SK-N-DZ (cell line): ENCODE measurements around the gene EIF4A2.
"Not testable (repeated sequence)": the region's sequence is repeated elsewhere in the genome, so short reads cannot be mapped to it uniquely, and the experiment has no call there.

Experiments used
- DNase-seq: peaks from one replicate; pipeline ENCODE4 v3.0.0-alpha.2; 2015; ENCODE audit warnings: low spot score
- small RNA-seq, 2 experiments: library from RNA; depleted of rRNA; stranded (forward); fragments of <200 nt; gene quantifications; one replicate each; pipeline ENCODE3, GENCODE V24; 2014

EIF4A2 gene

GRCh38 chr3:186818956-186819355 is 35.6 kb downstream of the EIF4A2 start:
- DNase-seq: no peak

DNA sequence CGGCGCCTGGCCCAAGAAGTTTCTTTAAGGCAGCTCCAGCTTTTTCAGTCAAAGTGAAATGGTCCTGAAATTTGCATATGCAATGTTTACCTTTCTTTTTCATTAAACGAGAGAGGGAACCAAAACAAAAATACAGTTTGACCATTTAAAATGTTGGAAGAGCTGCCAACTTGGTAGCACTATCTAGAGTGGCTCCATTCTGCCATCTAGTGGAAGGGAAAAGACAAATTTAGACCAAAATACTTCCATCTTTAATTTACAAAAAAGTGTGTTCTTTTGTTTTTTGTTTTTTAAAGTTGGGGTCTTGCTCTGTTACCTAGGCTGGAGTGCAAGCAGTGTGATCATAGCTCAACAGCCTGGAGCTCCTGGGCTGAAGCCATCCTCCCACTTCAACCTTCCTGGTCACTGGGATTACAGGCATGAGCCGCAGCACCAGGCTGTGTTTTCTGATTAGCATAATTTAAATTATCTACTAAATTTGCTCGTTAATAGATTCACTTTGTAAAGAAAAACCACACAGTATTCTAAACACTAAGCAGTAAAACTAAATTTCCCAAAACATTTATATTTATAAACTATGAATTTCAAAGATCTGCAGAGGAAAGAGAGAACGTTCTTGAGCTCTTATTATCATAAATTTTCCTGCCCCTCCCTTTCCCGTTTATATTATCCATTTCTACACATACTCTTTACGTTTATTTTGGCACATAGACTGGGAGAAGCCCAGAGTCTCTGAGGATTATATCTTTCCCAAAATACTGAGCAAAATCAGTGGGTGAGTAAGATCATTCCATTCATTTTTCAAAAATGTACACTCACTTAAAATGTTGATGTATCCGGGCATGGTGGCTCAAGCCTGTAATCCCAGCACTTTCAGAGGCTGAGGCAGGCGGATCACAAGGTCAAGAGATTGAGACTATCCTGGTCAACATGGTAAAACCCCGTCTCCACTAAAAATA is 38.3 kb downstream of the EIF4A2 start:
- DNase-seq: peak; percentile 59

DNA sequence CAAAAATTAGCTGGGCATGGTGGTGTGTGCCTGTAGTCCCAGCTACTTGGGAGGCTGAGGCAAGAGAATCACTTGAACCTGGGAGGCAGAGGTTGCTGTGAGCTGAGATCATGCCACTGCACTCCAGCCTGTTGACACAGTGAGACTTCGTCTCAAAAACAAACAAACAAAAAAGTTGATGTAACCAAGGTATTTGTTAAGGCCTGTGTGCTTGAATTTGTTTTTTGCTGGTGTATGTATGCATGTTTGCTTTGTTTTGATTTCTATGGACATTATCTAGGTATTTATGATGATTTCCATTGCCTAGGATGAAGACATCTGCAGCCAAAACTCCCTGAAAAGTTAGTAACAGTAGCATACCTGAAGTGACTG is 39.0 kb downstream of the EIF4A2 start:
- not testable (repeated sequence) for DNase-seq

DNA sequence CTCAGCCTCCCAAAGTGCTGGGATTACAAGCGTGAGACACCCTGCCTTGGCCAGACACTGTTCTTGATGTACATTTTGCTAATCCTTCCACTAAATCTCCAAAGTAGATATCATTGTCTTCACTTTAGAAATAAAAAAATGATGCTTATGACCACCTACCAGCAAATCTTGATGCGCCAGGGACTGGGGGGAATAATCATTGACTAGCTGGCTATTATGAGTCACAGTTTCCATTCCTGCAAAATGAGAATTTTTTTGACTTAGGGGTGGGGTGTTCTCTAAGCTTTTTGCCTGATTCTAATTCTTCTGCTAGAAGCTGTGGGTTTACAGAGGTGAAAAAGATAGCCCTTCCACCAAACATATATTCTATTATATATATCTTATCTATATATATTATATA is 40.0 kb downstream of the EIF4A2 start:
- DNase-seq: no peak

DNA sequence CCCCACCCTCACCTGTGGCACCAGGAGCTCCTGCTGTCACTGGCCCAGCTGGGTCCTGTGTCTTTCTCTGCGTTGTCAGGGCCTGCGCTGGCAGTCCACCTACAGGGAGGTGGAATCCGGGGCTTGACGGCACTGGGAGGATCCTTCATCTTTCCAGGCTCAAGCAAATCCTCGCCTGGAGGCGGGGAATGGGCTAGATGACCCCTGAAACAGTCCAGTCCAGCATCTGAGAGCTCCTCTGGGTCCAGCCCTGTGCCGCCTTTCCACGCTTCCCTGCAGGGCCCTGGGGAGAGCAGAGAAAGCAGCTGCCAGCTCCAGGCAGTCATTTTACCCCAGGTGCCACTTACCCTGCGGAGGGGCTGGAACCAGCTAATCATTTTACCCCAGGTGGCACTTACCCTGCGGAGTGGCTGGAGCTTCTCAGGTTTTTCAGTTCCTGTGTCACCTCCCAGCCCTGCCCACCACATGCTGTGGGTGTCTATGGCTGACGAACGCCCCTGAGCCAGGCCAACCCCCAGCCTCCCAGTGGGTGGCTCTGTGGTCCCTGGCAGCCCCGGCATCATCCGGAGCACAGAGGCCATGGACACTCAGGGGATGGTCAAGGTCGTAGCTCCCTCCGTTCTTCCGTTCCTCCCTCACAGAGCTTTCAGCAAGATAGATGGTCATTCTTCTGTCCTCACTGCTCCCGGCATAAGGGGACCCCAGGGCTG is 41.2 kb downstream of the EIF4A2 start:
- DNase-seq: no peak

DNA sequence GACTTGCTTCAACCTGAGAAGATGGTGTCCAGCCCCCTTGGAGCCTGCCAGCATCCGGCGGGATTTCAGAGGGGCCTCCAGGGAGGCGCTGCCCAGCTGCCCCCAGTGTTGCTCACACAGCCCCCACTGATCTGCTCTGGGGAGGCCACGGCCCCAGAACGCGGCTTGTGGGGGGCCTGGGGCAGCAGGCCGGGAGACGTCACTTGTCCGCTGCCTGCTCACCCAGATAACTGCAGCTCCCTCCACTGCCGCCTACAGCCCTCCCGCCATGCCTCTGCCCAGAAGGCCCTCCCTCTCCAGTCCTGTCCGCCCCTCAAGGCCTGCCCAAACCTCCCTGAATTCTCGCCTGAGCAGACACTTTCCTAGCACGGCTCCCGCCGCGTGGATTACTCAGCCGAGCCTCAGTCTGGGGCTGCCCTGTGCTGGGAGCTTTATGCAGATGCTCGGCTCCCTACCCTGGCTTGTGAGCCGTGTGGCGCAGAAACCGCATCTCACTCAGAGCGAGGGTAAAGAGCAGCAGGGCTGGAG is 42.0 kb downstream of the EIF4A2 start:
- peak; percentile 78 for DNase-seq

GRCh38 chr3:186825872-186826409 is 42.6 kb downstream of the EIF4A2 start:
- DNase-seq: no peak

- no peak for DNase-seq
Observed at GRCh38 chr3:186826410-186826975, 43.1 kb downstream of the EIF4A2 start.

DNA sequence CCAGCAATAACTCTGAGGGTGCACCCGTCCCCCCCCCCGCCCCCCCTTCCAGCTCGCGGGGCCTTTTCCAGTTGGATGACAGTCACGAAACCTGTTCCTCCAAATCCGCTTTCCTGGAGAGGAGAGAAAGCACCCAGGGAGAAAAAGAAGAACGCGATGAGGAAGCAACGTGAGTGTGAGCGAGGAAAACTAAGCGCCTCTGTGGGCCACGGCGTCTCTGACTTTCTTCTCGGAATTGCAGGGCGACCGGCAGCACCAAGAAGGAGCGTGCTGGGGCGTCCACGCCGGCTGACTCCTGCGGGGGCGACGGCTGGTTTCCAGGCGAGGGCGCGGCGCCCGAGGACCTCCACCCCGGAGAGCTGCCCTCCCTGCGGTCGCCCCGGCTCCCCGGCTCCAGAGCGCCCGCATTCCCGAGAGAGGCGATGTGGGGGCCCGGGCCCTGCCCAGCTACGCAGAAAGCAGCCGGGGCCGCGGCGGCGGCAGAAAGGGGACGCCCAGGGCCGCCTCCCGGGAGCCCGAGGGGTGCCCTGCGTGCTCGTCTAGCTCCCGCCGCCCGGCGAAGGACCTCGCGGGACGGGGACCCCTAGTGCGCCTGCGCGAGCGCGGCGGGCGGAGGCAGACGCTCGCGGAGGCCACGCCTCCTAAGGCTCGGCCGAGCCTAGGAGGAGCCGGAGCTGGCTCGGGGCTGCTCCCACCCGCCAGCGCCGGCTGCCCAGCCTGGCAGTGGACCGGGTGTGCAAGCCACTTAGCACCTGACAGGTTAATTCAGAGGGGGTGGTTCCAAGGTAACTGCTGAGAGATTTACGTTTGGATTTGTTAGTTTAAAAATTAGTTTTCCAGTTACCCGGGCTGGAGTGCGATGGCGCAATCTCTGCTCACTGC is 43.8 kb downstream of the EIF4A2 start:
- DNase-seq: peak; percentile 89

DNA sequence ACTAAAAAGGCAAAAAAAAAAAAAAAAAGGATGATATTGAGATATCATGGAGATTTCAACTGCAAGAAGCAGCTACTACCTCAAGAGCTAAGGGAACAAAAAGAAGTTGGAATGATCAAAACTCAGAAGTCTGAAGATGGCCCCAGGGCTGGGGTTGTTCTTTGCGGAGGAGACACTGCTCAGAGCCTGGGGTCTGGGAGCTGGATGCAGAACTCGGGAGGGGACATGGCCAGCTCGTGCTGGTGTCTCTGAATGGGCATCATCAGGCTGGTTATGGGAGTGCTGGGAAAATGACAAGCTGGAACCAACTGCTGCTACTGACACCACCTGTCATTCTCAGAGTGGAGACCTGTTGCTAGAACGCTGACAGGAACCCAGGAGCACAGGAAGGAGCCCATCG is 45.0 kb downstream of the EIF4A2 start:
- no peak for DNase-seq

GRCh38 chr3:186831798-186832197 is 48.4 kb downstream of the EIF4A2 start:
- DNase-seq: no peak

GRCh38 chr3:186832276-186832675 is 48.9 kb downstream of the EIF4A2 start:
- DNase-seq: no peak

Small RNA genes lying within 50 kb of the gene (small RNA-seq; reads per million reads assigned to genes)
- gene RF00092 (0 reads per million in 2 experiments), gene RNU6-1105P (0 reads per million in 2 experiments), gene SNORA4 (0 reads per million in 2 experiments), gene SNORA63 (0 reads per million in 2 experiments), gene SNORA81 (0 reads per million in 2 experiments), gene SNORD2 (0 reads per million in 2 experiments)
